Measurements from ENCODE around the gene TTC31.

The TTC31 gene

DNA sequence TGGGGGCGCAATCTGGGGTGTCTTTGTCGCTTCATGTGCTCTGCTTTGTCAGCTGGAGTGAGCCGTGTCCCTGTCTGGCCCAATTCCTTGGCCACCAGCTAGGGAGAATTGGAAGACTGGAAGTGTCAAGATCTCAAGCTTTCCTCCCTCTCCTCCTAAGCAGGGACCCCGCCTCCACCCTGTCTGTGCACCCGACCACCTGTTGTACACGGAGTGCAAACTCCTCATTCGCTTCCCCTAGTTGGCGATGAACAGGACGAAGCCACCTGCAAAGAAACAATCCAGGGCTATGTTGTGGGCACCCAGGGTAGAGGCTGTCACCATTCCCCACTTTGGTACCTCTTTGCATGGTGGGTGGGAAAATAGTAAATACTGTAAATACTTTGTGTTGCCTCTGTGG, 44.9 kb downstream of the TTC31 start:
- no peak for DNase-seq

- no peak for DNase-seq
Observed at GRCh38 chr2:74528600-74529356, 45.9 kb downstream of the TTC31 start.

DNA sequence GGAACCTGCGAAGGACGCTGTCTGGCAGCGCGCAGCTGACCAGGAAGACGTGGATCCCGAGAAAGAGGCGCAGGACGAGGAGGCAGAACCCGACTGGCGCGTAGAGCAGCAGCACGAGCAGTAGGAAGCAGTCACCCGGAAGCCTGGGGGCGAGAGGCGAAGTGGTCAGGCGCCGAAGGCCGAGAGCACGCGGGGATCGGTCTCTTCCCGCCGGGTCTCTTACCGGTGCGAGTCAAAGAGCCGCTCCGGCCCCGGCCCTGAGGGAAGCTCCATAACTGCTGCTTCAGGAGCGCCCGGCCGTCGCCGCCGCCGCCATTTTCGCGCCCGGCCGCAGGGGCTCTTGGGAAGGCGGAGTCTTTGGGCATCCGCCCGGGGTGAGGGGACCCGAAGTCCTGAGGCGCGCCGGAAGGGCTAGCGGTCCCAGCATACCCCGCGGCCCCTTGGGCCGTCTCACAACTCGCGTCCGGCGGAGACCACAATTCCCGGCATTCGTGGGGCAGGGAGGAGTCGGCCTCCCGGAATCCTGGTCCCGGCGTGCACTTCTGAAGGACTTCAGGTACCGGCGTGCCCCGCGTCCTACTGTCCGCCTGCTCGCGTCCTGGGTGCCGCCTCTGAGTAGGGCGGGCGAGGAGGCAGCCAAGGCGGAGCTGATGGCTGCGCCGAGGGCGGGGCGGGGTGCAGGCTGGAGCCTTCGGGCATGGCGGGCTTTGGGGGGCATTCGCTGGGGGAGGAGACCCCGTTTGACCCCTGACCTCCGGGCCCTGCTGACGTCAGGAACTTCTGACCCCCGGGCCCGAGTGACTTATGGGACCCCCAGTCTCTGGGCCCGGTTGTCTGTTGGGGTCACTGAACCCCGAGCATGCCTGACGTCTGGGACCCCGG, 46.7 kb downstream of the TTC31 start, which contains the start of the genes AUP1 and HTRA2:
TSS of gene AUP1 (minus strand) at position 350 of the 882 bp plus-strand sequence. CDS start at position 273, 77 bp downstream.
TSS of gene HTRA2 (plus strand) at position 577 of the 882 bp plus-strand sequence. CDS start at position 651, 74 bp downstream.
- DNase-seq = peak; percentile 96

GRCh38 chr2:74530239-74531187, 47.6 kb downstream of the TTC31 start:
- DNase-seq = peak; percentile 82

DNA sequence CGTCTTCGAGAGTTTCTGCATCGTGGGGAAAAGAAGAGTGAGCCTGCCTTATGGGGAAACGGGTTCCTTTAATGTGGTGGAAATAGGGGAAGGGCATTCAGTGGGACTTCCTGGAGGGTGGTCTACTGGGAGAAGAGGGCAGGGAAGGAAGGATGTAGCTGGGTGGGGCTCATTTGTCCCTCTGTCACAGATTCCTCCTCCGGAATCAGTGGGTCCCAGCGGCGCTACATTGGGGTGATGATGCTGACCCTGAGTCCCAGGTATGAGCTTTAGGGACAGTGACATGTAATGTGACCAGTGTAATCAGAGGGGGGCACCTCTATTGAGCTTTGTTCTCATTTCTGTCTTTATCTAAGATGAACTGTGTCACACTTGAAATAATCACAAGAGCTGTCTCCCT, 48.8 kb downstream of the TTC31 start:
- no peak for DNase-seq

- DNase-seq = no peak
Observed at GRCh38 chr2:74532222-74532621, 49.3 kb downstream of the TTC31 start.

GRCh38 chr2:74533464-74533863, 50.6 kb downstream of the TTC31 start:
- no peak for DNase-seq

GRCh38 chr2:74534411-74534810, 51.5 kb downstream of the TTC31 start:
- no peak for DNase-seq

DNA sequence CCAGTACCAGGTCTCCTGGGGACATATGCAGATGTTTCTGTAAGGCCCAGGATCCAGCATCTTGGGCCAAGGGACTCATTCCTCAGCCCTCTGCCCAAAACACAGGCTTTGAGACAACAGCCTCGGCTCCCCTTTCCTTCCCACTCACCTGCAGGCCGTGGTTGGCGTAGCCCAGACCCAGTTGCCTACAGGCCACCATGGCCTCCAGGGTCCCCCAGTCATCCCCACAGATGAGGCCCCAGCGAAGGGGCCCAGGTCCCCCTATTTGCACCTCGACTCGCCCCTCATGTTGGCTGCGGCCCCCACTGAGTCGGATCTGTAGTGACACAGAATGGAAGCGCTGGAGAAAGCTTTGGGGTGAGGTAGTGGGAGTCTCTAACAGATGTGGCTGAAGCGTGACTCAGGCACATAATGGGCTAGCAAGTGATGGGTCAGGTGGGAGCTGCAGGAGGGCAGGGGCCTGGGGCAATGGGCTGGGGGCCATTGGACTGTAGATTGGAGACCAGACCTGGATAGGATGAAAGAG, 52.6 kb downstream of the TTC31 start:
- DNase-seq = no peak

DNA sequence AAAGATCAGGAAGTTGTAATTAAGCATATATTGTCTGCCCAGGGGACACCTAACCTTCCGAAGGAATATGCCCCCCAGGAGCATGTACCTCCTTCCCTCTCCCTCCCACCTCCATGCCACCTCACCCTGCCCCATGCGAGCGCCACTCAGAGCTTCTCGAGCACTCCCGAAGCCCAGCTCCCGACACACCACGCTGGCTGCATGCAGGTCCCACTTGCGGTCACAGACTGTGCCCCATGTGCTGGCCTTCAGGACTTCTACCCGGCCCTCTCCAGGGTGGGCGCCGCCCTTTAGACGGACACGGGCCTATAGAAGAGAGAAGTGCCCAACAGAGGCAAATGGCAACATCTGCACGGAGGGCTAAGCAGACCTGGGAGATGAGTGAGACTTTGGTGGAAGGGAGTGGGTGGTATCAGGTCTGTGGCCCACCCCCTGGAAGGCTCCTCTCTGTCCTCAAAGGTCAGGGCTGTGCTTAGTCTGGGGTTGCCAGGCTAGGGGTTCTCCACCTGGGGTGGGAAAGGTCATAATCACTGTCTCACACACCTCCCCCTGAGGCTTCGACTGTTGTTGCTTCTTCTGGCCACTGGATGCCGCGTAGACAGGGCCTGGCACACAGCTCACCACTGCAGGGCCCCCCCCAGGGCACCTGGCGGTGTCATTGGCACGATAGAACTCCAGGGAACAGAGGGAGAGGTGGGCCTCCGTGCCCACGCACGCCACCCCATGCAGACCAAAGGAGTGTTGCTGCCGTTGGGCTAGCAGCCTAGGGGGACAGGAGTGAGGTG, 53.5 kb downstream of the TTC31 start:
- no peak for DNase-seq

GRCh38 chr2:74537140-74537539, 54.3 kb downstream of the TTC31 start:
- no peak for DNase-seq

- DNase-seq = no peak
Observed at GRCh38 chr2:74538881-74539339, 56.0 kb downstream of the TTC31 start.

GRCh38 chr2:74540291-74540690, 57.4 kb downstream of the TTC31 start:
- no peak for DNase-seq

DNA sequence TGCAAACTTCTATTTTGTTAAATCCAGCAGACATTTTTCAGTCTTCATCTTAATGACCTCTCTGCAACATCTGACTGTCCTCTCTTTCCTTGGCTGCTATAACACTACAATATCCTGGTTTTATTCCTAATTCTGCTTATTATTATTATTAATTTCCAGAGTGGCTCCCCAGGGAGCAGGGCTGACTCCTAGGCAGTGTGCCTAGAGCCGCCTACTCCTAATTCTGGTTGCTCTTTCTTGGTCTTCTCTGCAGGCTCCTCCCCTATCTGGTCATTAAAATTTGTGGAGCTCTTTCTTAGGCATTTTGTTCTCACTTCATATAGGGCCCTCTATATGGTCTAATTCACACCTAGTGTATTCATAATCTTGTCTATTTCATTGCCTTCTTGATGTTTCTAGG, 60.1 kb downstream of the TTC31 start:
- no peak for DNase-seq

All from activated CD8-positive, alpha-beta memory T cell treated with anti-CD3 and anti-CD28 coated beads for 24 hours (primary cell).